ENCODE measurements around the gene LACTB.

LACTB gene

DNA sequence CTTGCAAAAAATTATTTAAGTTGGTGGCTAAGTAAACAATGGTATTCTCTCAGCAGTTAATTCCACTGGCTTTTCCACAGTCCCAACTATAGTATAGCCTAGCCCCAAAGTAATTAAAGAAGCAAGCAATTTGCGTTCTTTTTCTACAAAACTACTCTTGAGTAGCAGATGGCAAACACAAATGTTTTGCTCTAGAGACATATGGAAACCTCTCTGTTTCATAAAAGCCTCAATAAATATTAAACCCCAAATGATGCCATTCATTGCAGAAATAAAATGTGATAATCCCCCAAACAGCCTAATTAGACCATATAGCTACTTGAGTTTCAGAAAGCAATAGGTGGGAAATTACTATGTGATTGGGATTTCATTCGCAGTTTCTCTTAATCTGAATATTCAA lies 59.1 kb downstream of the LACTB start:
- no peak for DNase-seq

DNA sequence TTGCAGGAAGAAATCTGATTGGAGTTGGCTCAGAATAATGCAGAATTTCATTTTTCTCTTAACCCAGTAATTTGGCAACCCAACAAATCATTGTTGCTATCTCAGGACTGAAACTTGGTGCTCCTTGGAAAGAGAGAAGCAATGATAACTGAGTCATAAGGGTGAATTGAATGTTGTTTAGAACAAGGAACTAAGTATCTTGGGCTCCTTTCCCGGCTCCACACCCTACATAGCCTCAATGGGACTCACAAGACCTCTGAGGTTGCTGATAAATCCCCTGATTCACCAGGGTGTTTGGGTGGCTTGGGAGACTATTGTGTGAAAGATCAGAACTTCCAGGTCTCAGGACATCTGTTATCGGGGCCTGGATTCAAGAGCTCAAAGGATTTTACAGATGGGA lies 60.0 kb downstream of the LACTB start:
- DNase-seq: no peak

DNA sequence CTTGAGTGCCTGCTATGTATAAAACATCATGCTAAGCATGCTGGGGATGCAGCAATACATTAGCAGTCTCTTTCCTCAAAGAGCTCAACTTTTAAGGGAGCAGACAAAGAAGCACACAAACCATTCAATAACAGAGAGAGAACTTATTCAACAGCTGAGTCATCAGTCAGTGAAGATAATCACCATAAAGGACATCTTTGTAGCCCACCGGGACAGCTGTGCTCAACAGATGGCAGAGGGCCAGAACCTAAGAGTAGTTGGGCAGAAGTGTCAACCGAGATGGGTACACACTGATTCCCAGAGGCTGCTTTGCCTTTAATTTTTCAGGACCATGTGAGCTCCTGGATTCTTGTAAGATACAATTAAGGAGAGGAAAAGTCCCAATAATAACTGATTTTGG lies 63.5 kb downstream of the LACTB start:
- no peak for DNase-seq

DNA sequence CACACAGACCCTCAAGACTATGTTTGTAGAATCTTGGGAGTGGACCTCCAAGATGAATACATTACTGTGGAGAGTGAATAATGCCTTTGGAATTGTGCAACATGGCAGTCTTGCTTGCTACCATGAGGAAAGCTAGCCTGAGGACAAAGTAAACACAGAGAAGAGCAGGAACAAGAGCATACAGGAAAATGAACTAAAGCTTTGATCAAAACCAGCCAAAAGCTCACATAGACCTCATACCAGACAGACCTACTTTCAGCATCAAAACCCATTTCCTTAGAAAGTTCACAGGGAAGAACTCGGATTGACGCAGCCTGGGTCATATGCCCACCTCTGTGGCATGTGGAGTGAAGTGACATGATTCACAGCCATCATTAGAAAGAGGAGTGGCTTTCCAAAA lies 64.4 kb downstream of the LACTB start:
- DNase-seq: no peak

DNA sequence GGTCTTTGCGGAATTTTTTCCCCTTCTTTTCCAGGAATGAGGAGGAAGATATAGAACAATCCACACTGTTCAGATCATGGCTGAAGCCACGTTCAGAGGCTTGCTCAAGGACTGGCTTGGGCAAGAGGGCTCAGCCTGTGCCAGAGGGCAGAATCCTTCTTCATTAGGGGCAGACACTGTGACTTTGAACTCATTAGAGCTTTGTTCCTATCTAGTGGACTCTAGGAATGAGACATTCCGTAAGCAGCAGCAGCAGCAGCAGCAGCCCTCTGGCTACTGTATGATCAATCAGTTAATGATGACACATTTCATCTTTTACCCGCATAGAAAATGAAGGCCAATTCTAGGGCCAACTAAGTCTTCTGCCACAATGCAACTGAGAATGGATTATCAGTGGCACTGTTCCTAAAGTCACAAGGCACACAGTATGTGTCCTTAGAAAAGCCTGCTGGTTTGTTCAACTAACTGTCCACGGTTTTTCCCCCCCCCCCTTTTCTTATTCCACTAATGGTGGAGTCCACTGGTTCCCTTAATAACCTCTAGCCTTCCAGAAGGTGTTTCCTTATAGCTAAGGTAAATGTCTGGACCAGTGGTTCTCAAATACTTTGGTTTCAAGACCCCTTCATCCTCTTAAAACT lies 66.0 kb downstream of the LACTB start:
- no peak for DNase-seq

DNA sequence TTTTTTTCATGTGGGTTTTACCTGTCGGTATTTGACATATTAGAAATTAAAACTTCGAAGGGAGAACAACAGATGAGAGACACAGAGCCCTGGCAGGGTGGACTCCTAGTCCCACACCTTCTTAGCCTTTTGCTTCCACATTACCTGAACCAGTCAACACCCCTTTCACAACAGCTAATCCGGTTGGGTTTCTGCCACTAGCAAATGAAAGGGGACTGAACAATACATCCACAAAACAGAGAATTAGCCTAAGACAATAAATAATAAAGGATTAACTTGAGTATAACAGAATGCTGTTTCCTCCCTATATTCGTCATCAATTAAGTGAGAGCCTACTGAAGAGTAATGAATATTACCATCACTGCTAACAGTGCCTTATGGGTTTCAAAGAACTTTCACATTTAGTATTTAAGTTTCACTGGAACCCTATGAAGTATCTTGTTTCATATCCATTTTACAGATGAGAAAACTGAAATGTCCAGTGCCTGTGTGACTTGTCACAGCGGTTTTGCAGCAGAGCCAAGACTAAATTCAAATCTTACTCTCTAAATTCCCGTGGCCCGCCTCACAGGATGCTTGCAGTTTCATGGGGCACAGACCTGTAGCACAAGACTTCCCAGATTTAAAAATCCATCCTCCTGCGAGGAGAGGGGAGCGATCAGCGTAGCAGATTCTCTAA lies 66.7 kb downstream of the LACTB start:
- DNase-seq: no peak

DNA sequence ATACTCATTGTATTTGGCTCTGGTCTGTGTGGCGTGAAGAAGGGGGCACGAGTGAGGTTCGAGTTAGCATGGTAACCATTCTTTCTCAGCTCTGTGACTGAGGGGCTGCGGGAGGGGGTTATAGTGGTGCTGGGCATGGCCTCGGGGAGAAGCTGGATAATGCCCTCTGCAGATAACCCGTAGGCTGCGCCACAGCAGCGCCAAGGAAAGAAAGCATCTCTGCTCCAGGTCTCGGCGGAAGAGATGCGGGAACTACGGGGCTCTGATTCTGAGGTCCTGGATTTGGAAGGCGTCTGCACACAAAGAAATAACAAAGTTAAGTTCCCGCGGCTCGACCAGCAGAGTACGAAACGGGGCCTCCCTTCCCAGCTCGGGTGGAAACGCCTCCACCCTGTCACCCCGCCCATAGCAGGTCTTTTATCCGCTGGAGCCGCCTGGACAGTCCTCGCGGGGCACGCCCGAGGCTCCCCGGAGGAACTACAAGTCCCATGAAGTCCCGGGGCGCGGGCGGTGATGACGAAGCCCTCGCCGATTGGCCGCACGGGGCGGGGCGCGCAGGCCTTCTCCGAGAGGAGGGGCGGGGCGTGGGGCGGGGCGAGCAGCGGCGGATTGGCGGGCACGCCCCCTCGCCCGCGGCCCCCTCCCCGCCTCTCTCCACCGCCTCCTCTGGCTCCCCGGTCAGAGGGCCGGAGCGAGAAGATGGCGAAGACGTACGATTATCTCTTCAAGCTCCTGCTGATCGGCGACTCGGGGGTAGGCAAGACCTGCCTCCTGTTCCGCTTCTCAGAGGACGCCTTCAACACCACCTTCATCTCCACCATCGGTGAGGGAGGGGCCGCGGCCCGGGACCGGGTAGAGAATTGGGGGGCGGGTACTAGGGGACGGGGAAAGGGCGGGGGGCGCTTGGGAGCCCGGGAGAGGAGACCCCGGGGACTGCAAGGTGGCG lies 67.5 kb downstream of the LACTB start, which contains the start of gene RAB8B:
TSS of gene RAB8B (plus strand) at position 681 of the 946 bp plus-strand sequence. CDS start at position 700, 19 bp downstream.
- peak; percentile 99 for DNase-seq

DNA sequence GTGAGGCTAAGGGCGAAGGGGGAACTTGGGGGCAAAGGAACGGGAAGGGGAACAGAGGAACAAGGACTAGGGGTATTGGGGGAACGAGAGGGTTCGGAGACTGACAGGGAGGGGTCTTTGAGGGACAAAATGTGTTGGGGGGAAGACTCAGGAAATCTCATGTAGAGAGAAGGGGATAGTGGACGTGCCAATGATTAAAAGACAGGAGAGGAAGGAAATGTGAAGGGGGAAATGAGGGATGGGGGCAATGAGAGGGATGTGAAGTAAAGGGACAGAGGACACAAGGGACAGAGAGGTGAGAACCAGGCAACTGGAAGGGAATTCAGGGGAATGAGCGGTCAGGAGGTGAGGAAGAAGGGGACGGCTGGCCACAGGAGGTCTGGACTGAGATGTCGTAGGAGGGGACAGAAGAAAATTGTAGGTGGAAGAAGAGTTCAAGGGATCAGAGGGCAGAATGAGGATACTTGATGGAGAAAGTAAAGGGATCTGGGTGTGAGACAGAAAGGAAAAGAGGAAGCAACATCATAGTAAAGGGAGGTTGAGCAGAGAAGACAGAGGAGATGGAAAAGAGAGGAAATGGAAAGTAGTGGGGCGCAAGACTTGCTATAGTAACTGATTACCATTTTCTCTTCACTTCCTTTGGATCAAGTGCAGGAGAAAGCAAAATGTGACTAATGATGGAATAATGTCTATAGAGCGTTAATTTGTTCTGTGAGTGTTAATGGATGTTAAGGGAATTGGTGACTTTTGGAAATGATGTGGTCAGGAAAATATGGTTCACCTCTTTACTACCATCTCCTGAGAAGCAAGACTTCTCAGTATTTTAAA lies 68.5 kb downstream of the LACTB start:
- no peak for DNase-seq

DNA sequence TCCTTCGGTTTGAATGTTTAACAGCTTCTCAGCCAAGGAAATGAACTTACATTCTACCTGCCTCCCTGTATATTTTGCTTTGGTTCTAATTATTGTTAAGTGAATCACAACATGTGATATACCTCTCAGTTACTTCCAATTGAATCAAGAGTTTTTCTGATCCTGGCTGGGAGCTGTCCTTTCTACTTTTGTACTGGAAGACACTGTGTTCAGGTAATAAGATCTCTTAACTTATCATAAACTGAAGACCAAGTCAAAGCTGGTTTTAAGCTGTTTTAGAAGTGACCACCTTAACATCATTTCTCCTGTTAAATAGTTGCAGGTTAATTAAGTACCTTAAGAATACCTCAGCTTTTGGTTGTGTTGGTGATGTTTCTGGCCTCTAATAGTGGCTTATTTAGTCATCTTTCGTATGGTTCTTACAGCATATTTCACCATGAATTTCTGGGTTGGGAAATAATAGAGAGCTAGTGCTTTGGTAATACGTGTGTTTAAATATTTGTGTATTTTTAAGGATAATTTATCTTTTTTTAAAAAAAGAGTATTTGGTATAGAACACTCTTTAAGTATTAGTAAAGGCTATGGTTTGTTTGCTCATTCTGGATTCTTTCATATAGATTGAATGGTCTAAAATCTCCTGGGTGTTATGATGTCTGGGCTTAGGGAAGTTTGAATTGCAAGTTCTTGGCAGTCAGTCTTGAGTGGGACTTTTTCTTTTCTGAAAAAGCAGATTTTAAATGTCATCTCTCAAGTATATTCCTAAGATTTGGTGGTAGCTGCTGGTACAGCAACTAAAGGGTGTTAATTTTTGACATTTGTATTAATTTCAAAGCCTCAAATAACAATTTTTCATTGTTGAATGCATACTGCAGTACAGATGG lies 69.3 kb downstream of the LACTB start:
- no peak for DNase-seq
